Activated CD4-positive, alpha-beta T cell treated with anti-CD3 and anti-CD28 coated beads for 4 hours (primary cell): ENCODE measurements around the gene ARID2.

Experiments used
- DNase-seq, 2 donors: peaks; one replicate each; pipeline ENCODE4 v3.0.0-alpha.2; 2020

Gene ARID2

GRCh38 chr12:45721369-45721768, 8.1 kb upstream of the ARID2 start:
- DNase-seq, result no peak

- no peak for DNase-seq
These were observed 7.6 kb upstream of the ARID2 start for GRCh38 chr12:45721954-45722353.

GRCh38 chr12:45725631-45726602, 3.6 kb upstream of the ARID2 start:
- DNase-seq, result peak; percentile 7 to 33

GRCh38 chr12:45726603-45727300, 2.8 kb upstream of the ARID2 start:
- DNase-seq, result peak in 1 of 2 donors; percentile 26

GRCh38 chr12:45727301-45727979, 2.1 kb upstream of the ARID2 start:
- DNase-seq, result peak; percentile 83 to 86

GRCh38 chr12:45727980-45728629, 1.4 kb upstream of the ARID2 start:
- DNase-seq, result no peak

GRCh38 chr12:45728630-45729232, 775 bp upstream of the ARID2 start:
- peak; percentile 95 to 96 for DNase-seq

GRCh38 chr12:45730084-45730347, 510 bp downstream of the ARID2 start:
- DNase-seq, result peak; percentile 33 to 46

- DNase-seq, result peak; percentile 52 to 55
These were observed 1.1 kb downstream of the ARID2 start for GRCh38 chr12:45730348-45731189.

- DNase-seq, result no peak
These were observed 1.8 kb downstream of the ARID2 start for GRCh38 chr12:45731190-45731775.

GRCh38 chr12:45732250-45732649, 2.7 kb downstream of the ARID2 start:
- DNase-seq, result no peak

- DNase-seq, result no peak
These were observed 3.4 kb downstream of the ARID2 start for GRCh38 chr12:45732936-45733335.

GRCh38 chr12:45737638-45738037, 8.1 kb downstream of the ARID2 start:
- DNase-seq, result no peak

- DNase-seq, result no peak
These were observed 13.1 kb downstream of the ARID2 start for GRCh38 chr12:45742590-45742989.

- DNase-seq, result no peak
These were observed 13.7 kb downstream of the ARID2 start for GRCh38 chr12:45743247-45743646.

GRCh38 chr12:45745861-45746277, 16.4 kb downstream of the ARID2 start:
- no peak for DNase-seq

GRCh38 chr12:45756666-45757065, 27.2 kb downstream of the ARID2 start:
- no peak for DNase-seq

- DNase-seq, result no peak
These were observed 27.7 kb downstream of the ARID2 start for GRCh38 chr12:45757172-45757571.

GRCh38 chr12:45760333-45760732, 30.8 kb downstream of the ARID2 start:
- no peak for DNase-seq

- peak in 1 of 2 donors; percentile 3 for DNase-seq
These were observed 32.9 kb downstream of the ARID2 start for GRCh38 chr12:45762185-45763110.
